NCI-H2171 (cell line): ENCODE results near the gene RHNO1.

Experiments
- DNase-seq: peaks from one replicate; lab custom pipeline; 2025; lab: John Stamatoyannopoulos, UW

The RHNO1 gene, protein sequence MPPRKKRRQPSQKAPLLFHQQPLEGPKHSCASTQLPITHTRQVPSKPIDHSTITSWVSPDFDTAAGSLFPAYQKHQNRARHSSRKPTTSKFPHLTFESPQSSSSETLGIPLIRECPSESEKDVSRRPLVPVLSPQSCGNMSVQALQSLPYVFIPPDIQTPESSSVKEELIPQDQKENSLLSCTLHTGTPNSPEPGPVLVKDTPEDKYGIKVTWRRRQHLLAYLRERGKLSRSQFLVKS

DNA sequence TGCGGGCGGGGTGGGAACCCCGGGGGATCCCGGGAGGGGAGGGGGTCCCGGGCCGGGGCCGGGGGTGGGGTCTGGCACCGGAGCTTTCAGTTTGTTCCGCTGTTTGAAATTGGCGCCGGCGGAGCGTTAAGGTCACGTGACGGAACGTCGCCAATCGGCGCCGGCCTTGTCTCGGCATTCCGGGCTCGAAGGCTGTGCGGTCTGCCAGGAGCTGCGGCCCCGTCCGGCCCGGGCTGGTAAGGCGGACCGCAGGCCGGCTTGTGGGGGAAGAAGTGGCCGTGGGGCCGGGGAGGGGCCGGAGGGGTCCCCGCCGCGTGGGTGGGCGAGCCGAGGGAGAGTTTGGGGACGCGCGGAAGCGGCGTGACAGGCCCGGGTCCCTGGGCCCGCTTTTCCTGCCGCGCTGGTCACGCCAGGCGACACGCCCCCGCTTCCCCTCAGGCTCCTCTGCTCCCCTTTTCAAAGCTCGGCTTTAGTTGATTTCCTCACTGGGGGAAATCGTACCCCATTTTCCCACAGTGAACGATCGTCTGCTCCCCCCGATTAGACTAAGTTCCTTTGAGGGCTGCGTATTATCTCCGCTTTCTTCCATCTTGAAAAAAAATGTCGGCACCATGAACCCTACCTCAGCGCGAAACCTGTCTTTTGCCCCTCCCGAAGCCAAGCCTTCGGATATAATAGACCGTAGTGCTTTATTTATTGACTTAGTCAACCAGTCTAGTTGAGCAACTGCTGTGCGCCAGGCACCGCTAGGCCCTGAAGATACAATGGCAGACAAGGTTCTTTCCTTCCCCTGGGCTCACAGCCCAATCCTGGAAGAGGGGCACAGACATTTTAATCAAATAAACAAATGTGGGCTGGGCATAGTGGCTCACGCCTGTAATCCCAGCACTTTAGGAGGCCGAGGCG is at the start of gene RHNO1, which contains the start of gene FOXM1:
RHNO1 (plus strand) TSS at position 177 of the 906 bp plus-strand sequence. CDS start 8,144 bp downstream, outside the sequence.
FOXM1 (minus strand) TSS at position 128 of the 906 bp plus-strand sequence. CDS start 2,696 bp downstream, outside the sequence.
- peak; percentile 92 for DNase-seq

DNA sequence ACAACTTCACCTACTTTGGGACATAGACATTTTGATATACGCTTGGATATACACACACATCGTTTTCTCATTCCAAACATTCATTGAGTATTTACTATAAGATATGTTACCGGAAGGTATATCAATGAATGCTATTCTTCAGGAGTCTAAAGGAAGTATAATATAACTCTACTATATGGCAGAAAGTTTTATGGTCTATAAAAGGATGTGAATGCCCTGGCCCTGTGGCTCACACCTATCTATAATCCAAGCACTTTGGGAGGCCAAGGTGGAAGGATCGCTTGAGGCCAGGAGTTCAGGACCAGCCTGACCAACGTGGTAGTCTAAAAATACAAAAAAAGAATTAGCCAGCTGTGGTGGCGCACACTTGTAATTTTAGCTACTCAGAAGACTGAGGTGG is 47.7 kb upstream of the RHNO1 start:
- DNase-seq = no peak

DNA sequence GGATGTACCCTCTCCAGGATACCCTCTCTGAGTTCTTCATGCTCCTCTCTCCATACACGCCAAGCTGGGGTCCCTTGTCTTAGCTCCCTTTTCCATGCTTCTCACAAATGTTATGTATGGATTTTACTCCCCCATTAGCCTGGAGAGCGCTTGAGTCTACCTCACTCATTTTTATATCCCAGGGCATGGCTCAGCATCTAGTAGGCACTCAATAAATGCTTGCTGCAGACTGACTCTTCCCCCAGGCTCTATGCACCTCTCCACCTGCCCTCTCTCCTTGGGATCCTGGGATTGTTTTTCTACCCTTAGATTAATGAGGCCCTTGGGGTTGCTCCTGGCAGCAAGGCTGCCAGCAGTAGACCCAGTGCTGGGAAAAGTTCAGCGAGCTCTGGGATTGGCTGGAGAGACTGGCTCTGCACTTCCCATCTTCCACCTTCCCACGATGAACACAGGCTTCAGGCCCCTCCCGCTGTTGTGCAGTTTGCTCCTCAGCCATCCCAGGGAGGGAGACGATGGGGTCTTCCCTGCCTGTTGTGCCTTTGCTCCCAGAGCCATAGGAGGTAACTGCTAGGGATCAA is 44.4 kb upstream of the RHNO1 start:
- peak; percentile 67 for DNase-seq

DNA sequence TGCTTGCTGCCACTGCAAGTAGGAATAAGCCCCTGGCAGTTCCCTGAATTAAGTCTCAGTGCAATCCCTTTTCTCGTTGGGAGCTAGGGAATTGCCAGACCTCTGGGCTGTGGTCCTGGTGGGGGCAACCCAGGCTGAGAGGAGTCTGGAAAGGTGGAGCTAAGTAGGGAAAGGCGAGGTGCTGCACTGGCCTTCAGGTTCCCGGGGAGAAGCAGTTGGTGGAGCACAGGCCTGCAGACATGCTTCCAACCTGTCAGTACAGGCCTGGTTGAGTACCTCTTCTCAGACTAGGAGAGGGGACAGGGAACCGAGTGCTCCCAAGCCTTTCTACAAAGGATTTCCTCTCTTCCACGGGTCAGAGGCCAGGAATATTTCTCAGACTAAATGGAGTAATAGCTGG is 43.7 kb upstream of the RHNO1 start:
- DNase-seq = no peak

DNA sequence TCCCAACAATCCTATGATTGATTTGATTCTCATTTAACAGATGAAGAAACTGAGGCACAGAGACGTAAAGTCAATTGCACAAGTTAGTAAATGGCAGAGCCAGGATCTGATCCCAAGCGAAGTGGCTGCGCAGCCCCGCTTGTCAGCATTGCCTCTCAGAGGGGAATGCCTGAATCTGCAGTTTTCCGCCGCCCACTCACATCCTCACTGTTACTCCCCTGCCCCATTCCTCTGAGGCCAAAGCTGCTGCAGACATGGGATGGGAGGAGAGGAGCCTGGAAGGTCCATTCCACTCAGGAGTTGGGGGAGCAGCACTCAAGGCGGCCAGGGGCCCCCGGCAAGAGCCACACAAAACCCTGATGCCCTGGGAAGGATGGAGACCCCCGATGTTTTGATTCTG is 43.2 kb upstream of the RHNO1 start:
- DNase-seq = no peak

DNA sequence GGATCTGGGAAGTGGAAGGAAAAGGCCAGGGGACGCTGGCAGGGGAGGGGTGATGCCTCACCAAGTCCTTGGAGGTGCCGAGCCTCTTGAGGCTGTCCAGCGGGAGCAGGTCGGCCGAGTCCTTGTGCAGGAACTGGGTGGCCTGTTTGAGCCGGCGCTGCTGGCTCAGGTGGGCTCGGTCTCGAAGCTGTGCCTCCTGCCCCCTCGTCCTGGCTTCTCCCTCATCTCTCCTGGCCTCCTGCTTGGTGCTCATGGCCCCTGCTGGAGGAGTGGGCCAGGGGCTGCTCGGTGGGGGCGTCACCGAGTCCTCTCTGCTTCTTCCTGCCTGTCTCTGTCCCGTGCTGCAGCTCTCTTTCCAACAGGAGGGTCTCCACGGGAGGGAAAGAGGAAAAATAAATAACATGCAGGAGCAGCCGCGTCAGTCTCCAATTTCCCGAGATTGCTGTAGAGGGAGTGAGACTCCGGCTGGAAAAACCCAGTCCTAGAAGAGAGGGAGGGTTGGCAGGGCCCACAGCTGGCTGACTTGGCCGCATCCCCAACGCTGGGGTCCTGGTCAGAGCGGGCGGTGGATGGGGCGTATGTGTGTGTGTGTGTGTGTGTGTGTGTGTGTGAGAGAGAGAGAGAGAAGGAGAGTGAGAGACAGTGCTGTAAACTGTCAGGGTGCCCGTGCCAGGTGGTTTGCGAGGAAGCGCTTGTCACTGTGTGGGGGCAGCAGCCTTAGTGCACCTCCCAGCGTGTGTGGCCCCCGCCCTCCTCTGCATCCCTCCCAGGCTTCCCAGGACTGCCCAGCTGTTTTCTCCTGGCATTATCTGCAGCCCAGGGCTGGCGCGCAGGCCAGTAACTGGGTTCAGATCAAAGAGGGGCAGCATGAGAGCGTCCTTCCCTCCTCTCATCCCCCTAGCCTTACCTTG is 42.2 kb upstream of the RHNO1 start, which contains the start of gene NRIP2:
NRIP2 (minus strand) TSS at position 455 of the 911 bp plus-strand sequence; CDS start at position 403, 52 bp downstream.
- DNase-seq = peak; percentile 62

DNA sequence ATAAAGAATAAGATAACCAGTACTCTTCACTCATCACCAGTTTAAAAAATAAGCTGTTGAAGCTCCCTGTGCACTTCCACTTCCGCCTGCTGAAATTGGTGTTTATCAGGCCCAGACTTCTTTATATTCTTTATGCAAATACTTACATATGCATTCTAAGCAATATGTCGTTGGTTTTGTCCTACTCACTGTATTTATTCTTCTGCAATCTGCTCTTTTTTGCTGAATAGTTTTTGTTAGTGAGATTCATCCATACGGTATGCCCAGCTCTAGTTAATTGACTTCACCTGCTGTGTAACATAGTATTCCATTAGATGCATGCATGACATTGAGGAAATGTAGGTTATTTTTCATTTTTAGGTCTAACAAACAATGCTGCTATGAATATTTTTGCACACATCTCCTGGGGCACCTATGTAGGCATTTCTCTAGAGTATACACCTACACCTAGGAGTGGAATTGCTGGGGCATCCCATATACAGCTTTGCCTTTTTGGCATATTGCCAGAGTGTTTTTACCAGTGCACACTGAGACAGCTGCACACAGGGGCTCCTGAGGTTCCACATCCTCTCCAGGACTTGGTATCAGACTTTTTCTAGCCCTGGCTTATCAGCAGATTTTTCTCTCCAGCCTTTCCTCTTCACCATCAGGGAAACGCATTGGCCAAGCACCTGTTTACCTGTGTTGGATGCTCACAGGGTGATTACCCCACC is 41.2 kb upstream of the RHNO1 start:
- peak; percentile 65 for DNase-seq

DNA sequence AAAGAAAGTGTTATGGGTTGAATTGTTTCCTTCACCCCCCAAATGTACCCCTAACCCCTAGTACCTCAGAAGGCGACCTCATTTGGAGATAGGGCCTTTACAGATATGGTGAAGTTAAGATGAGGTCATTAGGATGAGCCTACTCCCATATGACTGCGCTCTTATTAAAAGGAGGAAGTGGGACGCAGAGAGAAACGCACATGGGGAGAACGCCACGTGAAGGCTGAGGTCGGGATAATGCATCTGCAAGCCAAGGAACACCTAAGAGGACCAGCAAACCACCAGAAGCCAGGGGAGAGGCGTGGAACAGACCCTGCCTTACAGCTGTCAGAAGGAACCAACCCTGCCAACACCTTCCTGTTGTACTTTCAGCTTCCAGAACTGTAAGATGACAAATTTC is 40.4 kb upstream of the RHNO1 start:
- no peak for DNase-seq

DNA sequence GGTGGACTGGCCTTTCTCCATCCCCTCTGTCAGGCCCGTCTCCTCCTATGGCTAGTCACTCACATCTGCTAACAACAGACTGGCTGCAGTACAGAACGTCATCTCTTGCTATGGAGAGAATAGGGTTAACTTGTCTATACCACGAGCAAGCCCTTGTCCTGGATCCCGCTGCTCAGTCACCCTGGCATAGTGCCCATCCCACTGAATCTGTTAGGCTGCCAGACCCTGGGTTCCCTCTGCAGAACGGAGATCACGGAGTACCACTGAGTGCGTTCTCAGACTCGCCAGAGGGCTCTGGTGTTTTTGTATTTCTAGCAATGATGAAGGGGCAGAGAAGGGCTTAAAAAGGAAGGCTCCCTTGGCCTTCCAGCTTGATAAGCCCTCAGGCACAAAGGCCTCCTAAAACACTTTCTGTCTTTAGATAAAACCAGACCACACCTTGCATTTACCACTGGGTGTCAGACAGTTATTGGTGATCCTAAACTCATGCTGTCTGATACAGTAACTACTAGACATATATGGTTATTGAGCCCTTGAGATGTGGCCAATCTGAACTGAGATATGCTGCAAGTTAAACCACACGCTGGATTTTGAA is 35.9 kb upstream of the RHNO1 start:
- no peak for DNase-seq

DNA sequence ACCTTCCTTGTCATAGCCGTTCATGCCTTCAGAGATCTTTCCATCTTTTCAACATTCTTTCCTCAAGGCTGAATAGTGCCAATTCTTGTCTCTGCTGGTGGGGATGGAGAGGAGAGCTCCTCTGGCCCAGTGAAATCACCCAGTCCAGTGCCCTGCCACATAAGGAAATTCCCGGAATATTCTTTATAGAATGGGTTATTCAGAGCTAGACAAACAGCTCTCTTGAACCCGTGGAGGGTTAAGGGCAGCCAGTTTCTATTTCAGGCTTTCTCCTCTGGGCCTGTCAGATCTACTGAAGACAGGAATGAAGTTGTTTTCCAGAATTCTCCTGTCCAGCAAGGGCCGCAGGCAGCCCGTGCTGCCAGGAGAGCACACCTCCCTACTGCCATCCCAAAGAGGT is 34.1 kb upstream of the RHNO1 start:
- no peak for DNase-seq

DNA sequence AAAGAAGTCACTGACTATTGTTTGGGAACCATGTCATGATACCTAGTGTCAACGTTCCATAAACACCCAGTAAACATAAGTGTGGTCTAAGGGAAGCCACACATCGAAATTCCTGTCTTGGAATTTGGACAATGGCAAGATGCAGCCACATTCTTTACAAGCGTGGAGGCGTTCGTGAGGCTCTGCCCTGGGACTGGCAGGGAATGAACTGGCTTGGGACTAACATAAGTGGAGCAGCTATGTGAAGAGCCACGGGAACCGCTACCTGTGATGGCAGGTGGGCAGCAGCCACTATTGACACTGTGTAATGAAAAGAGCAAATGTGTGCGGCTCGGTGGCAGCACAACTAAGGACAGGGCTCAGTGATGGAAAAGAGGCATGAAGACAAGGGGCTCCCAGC is 32.2 kb upstream of the RHNO1 start:
- DNase-seq = no peak

DNA sequence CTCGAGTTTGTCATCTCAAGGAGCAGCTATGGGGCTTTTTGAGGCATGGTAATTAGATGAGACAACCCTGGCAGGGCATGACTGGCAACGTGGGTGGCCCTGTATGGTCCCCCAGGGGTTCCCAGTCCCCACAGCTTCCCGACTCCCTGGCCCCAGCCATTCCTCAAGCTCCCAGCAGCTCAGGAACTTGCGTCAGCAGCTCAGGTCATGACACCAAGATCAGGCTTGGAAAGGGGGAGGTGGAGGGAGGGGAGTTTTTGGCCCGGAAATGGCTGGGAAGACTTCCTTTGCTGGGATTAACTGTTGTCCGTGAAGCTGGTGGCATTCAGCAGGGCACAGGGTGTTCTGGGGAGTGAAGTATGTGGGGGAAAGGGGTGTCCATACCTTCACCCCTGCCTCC is 31.7 kb upstream of the RHNO1 start:
- no peak for DNase-seq

DNA sequence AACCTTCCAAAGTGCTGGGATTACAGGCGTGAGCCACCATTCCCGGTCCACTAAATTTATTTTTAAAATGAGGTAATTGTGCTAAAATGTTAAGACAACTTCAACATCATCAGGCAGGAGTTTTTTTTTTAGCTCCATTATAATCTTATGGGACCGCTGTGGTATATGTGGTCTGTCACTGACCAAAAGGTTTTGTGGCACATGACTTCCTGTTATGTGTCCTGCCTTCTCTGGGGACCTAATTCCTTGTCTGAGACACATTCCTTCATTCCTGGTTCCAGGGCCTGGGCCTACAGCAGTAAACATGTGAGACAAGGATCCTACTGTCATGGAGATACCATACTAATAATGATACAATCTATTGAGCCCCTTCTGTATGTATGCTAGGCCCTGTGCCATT is 25.1 kb upstream of the RHNO1 start:
- DNase-seq = no peak

DNA sequence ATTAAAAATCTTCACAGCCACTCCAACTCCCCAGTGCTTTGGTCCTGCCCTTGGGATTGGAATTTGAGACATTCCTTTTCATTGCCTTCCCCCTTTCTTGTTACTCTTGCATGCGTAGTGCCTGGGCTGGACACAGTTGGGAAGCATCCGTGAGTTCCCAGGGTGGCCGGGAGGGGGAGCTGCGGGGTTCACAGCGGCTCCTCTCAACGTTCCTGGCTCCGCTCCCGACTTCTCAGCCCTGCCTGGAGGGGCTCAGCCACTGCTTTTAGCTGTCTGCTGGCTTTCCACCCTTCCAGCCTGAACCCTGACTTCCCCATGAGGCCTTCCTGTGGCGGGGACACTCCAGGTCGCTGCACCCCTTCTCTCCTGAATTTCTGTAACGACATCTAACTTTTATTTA is 23.4 kb upstream of the RHNO1 start:
- DNase-seq = peak; percentile 34

DNA sequence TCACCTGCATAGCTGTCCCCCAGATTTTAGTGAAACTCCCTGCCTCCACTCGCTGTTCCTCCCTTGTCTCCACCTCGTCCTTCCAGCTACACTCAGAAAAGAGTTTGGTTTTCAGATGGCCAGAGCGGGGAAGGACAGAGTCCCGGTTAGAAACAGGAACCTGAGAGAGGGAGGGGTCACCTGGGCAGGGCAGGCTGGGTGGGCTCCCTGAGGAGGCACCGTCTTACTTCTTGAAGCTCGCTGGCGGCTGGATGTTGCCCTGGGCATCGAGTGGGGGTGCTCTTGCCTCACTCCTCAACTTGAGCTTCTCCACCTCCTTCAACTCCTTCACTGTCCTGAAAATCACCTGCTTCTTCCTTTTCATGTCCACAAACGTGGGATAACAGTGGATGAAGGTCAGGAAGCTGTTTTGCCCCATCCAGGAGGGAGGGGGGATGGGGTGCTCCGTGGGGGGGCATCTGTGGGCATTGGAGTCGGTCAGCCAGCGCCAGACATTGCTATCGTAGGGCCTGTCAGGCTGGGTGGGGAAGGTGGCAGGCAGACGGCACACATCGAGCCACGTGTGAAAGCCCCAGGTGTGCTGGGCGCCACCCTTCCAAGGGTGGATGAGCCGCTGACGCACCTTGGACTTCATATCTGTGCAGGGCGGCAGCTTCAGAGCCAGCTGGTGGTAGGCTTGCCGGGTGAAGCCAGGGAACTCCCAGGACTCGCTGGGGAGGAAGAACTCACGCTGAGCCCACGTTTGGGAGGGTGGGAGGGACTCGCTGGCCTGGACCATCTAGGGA is 22.2 kb upstream of the RHNO1 start:
- DNase-seq = no peak

DNA sequence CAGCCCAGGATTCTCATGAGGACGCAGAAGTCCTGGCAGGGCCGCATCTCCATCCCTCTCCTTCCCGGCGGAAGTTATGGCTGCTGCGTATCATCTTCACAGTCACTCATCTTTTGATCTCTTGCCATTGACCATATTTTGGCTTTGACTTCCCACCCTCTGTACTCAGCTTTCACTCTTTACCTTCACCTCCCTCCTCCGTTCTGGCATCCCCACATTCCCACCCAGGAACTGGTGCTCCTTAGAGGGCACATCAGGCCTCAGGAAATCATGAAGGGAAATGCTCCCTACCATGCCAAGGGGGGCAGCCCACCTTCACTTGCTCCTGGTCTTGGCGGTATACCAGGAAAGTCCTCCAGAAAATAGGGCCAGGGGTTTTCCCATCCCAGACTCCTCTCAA is 21.5 kb upstream of the RHNO1 start:
- no peak for DNase-seq

DNA sequence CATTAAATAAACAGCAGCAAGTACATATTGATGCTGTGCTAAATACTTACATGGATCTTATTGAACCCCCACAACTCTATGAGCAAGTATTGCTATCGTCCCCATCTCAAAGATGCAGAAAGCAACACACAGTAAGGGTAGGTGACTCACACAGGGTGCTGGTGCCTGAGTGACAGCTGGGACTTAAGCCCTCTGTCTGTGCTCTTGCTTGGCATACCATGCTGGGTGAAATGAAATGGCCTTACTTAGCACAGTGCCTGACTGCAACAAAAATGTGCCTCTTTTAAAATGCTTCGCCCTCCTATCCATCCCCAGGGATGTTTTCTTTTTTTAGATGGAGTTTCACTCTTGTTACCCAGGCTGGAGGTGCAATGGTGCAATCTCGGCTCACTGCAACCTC is 21.0 kb upstream of the RHNO1 start:
- DNase-seq = no peak

DNA sequence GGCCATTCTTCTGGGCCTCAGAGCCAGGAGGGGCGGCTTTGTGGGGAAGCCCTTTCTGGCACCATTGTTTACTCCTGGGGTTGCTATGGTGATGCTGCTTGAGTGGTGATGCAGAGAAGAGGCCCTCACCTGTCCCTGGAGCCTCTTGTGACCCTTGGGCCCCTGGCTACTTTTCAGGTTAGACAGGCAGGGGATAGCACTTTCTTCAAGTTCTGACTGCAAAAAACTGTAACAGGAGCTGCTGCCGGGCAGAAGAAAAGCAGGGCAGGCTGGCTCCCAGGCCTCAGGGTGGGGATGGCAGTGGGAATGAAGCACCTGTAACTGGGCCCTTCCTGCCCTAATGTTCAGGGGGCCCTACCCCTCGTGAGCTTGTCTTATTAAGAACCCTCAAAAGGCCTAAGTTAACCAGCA is 20.0 kb upstream of the RHNO1 start, which contains the start of gene TEX52:
TEX52 (minus strand) TSS at position 19 of the 411 bp plus-strand sequence; CDS start at position 6, 13 bp downstream.
- DNase-seq = no peak

DNA sequence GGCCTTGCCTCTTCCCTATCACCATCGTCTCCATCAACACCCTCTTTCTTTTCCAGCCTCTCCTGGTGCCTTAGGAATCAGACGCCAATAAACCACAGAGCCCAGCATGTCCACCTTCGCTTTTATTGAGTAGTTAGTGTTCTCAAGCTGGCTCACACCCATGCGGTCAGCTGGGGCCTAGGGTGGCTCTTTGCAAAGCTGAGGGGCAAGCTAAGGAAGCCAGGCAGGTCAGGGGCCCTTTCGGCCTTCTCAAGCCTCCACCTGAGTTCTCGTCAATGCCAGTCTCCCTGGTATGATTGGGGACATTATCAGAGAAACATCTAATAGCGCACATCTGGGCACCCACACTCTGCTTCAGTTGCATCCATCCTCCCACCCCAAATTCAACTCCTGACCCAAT is 19.4 kb upstream of the RHNO1 start:
- DNase-seq = no peak

DNA sequence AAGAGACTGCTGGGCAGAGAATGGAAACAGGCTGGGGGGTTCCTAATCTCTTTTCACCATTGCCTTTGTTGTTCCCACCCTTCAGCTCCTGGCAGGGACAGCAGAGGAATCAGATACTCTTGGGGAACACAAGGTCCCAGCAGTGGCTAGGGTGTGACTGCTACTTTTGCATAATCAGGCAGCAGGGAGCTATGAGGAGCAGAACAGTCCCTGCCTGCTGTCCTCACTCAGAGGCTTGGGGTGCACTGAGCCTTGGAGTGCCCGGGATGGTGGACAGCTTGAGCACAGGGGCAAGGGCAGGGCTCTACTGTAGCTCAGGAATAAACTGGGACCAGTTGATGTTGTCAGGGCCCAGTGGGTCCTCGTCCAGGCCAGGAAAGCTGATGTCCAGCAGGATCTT is 18.7 kb upstream of the RHNO1 start:
- DNase-seq = no peak
